ENCODE measurements around the gene SLC16A13.
"Not testable (repeated sequence)": the region's sequence is repeated elsewhere in the genome, so short reads cannot be mapped to it uniquely, and the experiment has no call there.

The SLC16A13 gene

GRCh38 chr17:7068268-7068667, 32.5 kb downstream of the SLC16A13 start:
- no peak for DNase-seq

- no peak for DNase-seq
Measured at GRCh38 chr17:7070712-7071111, 34.9 kb downstream of the SLC16A13 start.

- DNase-seq, result no peak
Measured at GRCh38 chr17:7072406-7072805, 36.6 kb downstream of the SLC16A13 start.

GRCh38 chr17:7074931-7075330, 39.1 kb downstream of the SLC16A13 start:
- no peak for DNase-seq

GRCh38 chr17:7077911-7078546, 42.2 kb downstream of the SLC16A13 start:
- DNase-seq, result no peak

GRCh38 chr17:7078711-7079110, 42.9 kb downstream of the SLC16A13 start:
- DNase-seq, result no peak

GRCh38 chr17:7079581-7080455, 44.0 kb downstream of the SLC16A13 start, which contains the start of gene CLEC10A:
CLEC10A (minus strand) TSS chr17:7080251; CDS start chr17:7078812, 1,439 bp downstream.
- no peak for DNase-seq

- no peak for DNase-seq
Measured at GRCh38 chr17:7080456-7081041, 44.7 kb downstream of the SLC16A13 start.

GRCh38 chr17:7081341-7082062, 45.7 kb downstream of the SLC16A13 start:
- no peak for DNase-seq

GRCh38 chr17:7083592-7083991, 47.8 kb downstream of the SLC16A13 start:
- DNase-seq, result no peak

GRCh38 chr17:7084088-7084487, 48.3 kb downstream of the SLC16A13 start:
- no peak for DNase-seq

GRCh38 chr17:7088442-7088841, 52.6 kb downstream of the SLC16A13 start:
- DNase-seq, result not testable (repeated sequence)

- not testable (repeated sequence) for DNase-seq
Measured at GRCh38 chr17:7089570-7089969, 53.8 kb downstream of the SLC16A13 start.

Data from NCI-H774 (cell line).